NCI-H2171 treated with DMSO at 0.1 percent for 48 hours (cell line): Measurements from ENCODE around the gene HASPIN.

Experiments used
- DNase-seq: peaks from one replicate; lab custom pipeline; 2025; lab: John Stamatoyannopoulos, UW

Gene HASPIN

DNA sequence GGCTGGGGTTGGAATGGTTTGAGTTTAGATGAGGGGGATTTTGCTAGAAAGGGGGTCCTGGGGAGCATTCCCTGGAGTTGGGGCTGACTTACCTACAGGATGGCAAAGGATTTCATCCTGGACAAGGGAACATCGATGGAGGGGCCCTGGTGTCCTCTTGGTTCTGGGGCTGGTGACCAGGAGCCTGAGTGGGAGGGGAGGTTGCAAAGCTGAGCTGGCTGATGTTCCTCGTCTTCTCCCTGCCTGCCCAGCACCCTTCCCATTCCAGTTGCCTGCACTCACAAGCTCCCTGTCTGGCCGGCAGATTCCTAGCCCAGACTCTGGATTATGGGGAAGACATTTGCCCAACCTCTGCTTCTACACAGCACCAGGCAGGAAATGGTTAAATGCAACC lies 40.1 kb downstream of the HASPIN start:
- no peak for DNase-seq

GRCh38 chr17:3765981-3766380 lies 42.3 kb downstream of the HASPIN start:
- no peak for DNase-seq

DNA sequence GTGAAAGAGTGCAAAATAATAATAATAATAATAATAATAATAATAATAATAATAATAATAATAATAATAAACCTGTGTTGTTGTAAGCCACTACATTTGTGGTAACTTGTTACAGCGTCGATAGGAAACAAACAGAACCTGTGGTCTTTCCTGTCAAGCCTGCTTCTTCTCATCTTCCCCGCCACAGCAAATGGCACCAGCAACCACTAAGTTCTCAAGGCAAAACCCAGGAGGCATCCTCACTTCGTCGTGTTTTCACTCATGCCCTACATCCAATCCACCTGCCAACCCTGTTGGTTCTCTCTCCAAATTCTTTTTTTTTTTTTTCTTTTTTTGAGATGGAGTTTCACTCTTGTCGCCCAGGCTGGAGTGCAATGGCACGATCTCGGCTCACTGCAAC lies 43.1 kb downstream of the HASPIN start:
- no peak for DNase-seq

DNA sequence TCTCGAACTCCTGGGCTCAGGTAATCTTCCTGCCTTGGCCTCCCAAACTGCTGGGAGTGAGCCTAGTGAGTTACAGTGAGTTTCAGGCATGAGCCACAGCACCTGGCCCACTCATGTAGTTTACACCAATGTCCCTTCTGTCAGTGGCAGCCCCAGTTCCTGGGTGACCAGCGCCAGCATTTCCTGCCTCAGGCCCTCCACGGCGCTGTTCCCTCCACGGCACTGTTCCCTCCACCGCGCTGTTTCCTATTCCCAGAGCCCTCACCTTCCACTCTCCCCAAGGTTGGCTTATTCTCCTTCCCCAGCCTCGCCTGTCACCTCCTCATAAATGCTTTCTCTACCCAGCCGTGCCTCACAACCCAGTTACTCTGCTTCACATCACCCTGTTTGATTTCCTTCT lies 44.6 kb downstream of the HASPIN start:
- DNase-seq, result no peak

DNA sequence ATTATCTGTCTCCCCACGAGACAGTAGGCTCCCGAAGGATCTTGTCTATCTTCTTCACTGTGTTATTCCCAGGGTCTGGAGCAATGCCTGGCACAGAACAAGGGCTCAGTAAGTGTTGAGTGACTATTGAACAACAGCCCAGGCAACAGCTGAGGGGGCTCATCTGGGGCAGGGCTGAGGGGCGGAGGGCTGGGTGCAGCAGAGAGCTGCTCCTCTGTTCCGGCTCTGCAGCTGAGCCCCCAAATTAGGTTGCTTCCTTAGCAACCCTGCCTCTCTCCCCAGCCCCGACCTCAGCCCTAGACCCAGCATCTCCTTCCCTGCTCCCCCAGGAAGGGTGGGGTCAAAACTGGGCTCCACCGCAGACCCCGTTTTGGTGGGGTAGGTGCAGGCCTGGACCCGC lies 45.1 kb downstream of the HASPIN start:
- no peak for DNase-seq

- no peak for DNase-seq
Measured at GRCh38 chr17:3770466-3770865, 46.8 kb downstream of the HASPIN start.

GRCh38 chr17:3771140-3771539 lies 47.4 kb downstream of the HASPIN start:
- no peak for DNase-seq

DNA sequence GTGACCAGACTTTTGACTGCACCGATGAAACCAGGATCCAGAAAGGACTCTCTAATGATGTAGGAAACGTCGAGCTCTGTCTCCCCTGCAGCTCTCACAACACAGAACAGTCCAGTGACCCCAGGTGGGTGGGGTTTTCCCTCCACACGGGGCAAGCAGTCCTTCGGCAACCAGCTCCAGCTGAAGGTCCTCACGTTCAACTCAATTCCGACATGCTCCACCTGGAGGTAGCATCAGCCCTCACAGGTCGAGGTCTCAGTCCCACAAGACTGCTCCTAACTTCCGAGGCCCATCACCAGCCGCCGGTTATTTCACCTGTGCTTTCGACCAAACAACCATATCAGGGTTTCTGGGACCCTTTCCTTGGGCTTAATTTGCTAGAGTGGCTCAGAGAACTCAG lies 49.1 kb downstream of the HASPIN start:
- DNase-seq, result no peak

DNA sequence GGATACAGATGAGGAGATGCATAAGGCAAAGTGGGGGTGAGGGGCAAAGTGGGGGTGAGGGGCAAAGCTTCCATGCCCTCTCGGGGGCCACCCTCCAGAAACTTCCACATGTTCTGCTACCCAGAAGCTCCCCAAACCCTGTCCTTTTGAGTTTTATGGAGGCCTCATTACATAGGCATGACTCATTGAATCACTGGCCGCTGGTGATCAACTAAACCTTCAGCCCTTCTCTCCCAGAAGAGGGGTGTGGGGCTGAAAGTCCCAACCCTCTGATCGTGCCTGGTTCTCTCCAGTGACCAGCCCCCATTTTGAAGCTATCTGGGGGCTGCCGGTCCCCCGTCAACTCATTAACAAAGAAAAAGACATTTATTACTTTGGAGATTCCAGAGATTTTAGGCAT lies 49.8 kb downstream of the HASPIN start:
- DNase-seq, result no peak

- no peak for DNase-seq
Measured at GRCh38 chr17:3773966-3774365, 50.3 kb downstream of the HASPIN start.
